Calu3 (cell line): Measurements from ENCODE around the gene SELPLG. TPM values are rescaled to one million over a fixed set of nuclear protein-coding genes. Genes with fewer than 3 reads are reported as not detected.

Source experiments
- BruUV-seq: library from RNA; stranded (reverse); fragments of 400-500 nt; replicated peaks from 2 replicates; lab custom pipeline; 2021; lab: Mats Ljungman, UMichigan
- CTCF ChIA-PET: fragments of 300-600 bp; sonication (Branson Sonifier 250); formaldehyde crosslinking; loops from one replicate; lab custom pipeline; 2022; ENCODE audit warnings: antibody characterized with exemption; lab: Charles Lee
- DNase-seq: peaks from one replicate; pipeline ENCODE4 v3.0.0; 2022
- H3K27ac Mint-ChIP-seq: one replicate; pipeline ENCODE4 v1.8.0; 2022; ENCODE audit warnings: mixed read lengths; ENCODE audit not compliant: unreplicated experiment
- H3K27me3 Mint-ChIP-seq: one replicate; pipeline ENCODE4 v1.8.0; 2022; ENCODE audit warnings: mixed read lengths; ENCODE audit not compliant: unreplicated experiment
- H3K36me3 Mint-ChIP-seq: one replicate; pipeline ENCODE4 v1.8.0; 2022; ENCODE audit warnings: mild to moderate bottlenecking, moderate library complexity, mixed read lengths; ENCODE audit not compliant: insufficient read depth, unreplicated experiment
- H3K4me1 Mint-ChIP-seq: one replicate; pipeline ENCODE4 v1.8.0; 2022; ENCODE audit warnings: mild to moderate bottlenecking, low read depth, mixed read lengths; ENCODE audit not compliant: unreplicated experiment
- H3K4me3 Mint-ChIP-seq: one replicate; pipeline ENCODE4 v1.8.0; 2022; ENCODE audit warnings: mild to moderate bottlenecking, low read depth, moderate library complexity, mixed read lengths; ENCODE audit not compliant: unreplicated experiment
- H3K9me3 Mint-ChIP-seq: one replicate; pipeline ENCODE4 v1.8.0; 2022; ENCODE audit warnings: low read depth, mixed read lengths; ENCODE audit not compliant: unreplicated experiment
- CTCF ChIP-seq: fragments of 200-600 bp; IDR thresholded peaks from one replicate; pipeline ENCODE4 v1.8.0; 2022; ENCODE audit warnings: antibody characterized with exemption; ENCODE audit not compliant: unreplicated experiment
- intact Hi-C: fragments of 100-400 bp; cut with micrococcal nuclease; formaldehyde crosslinking; loops from one replicate; pipeline ENCODE4 v1.10.0; 2022; ENCODE audit not compliant: unreplicated experiment
- total RNA-seq: library from RNA; stranded (reverse); gene quantifications from 2 replicates; pipeline ENCODE4 v1.2.3, GENCODE V29; 2022

Gene SELPLG
- total RNA-seq, 1 experiment from 2014 or later: 0.76 TPM

GRCh38 chr12:108630481-108631207 is 3.0 kb downstream of the SELPLG start:
- TF ChIP-seq CTCF: no peak
- DNase-seq: no peak
- Mint-ChIP-seq H3K4me1 (peaks cover 52% of the 10 kb centered on the region), H3K9me3 (no peaks in the 10 kb centered on the region), H3K36me3 (no peaks in the 10 kb centered on the region), H3K4me3 (no peak overlapping the region), H3K27me3 (no peaks in the 10 kb centered on the region), H3K27ac (no peak overlapping the region)
- BruUV-seq: no TSS peak
- intact Hi-C loops: no loop called here
- CTCF ChIA-PET: no interaction called here

GRCh38 chr12:108629824-108630476 is 3.7 kb downstream of the SELPLG start:
- no peak for TF ChIP-seq CTCF
- no peak for DNase-seq
- Mint-ChIP-seq H3K36me3 (no peaks in the 10 kb centered on the region), H3K27ac (no peak overlapping the region), H3K9me3 (no peaks in the 10 kb centered on the region), H3K4me1 (peaks cover 52% of the 10 kb centered on the region), H3K4me3 (no peak overlapping the region), H3K27me3 (no peaks in the 10 kb centered on the region)
- intact Hi-C loops: no loop called here
- no TSS peak for BruUV-seq
- CTCF ChIA-PET: interaction anchor here (0.6 to 1.1 kb wide), 2 partner anchors 12 to 20 kb away, joined by 4 read pairs; no protein-coding TSS in a partner anchor

- no peak for DNase-seq
- no peaks in the 10 kb centered on the region for H3K27me3 Mint-ChIP-seq
- H3K9me3 Mint-ChIP-seq: no peaks in the 10 kb centered on the region
- no peaks in the 10 kb centered on the region for H3K36me3 Mint-ChIP-seq
- CTCF ChIA-PET: interaction anchor here (0.6 to 1.1 kb wide), 2 partner anchors 11 to 21 kb away, joined by 4 read pairs; no protein-coding TSS in a partner anchor
- no peak overlapping the region for H3K27ac Mint-ChIP-seq
- intact Hi-C loops: no loop called here
- no TSS peak for BruUV-seq
- peaks cover 52% of the 10 kb centered on the region for H3K4me1 Mint-ChIP-seq
- TF ChIP-seq CTCF: no peak
- H3K4me3 Mint-ChIP-seq: no peak overlapping the region
These were observed 4.5 kb downstream of the SELPLG start for GRCh38 chr12:108629151-108629550.

- Mint-ChIP-seq H3K27me3 (no peaks in the 10 kb centered on the region), H3K27ac (no peak overlapping the region), H3K4me1 (peaks cover 38% of the 10 kb centered on the region), H3K4me3 (no peak overlapping the region), H3K36me3 (peaks cover 6% of the 10 kb centered on the region), H3K9me3 (no peaks in the 10 kb centered on the region)
- no peak for DNase-seq
- no TSS peak for BruUV-seq
- TF ChIP-seq CTCF: no peak
- CTCF ChIA-PET: no interaction called here
- intact Hi-C loops: no loop called here
These were observed 6.4 kb downstream of the SELPLG start for GRCh38 chr12:108627134-108627920.
